ENCODE results near the gene AHNAK2.

The AHNAK2 gene

GRCh38 chr14:104975481-104976197, 2.5 kb downstream of the AHNAK2 start:
- H3K4me3 ChIP-seq (ENCODE audit: low read depth, low read length): no peak overlapping the region
- CTCF ChIA-PET: interaction anchor here (0.5 to 5.9 kb wide), 21 partner anchors 9 to 375 kb away, joined by 3 to 109 read pairs (median 4); partner anchors contain the start of genes CLBA1 and GPR132
- H3K9me3 ChIP-seq (ENCODE audit: control insufficient read depth, insufficient read depth, low read depth, low read length): no peaks in the 10 kb centered on the region
- no peaks in the 10 kb centered on the region for H3K36me3 ChIP-seq (ENCODE audit: control insufficient read depth in 2 of 2, insufficient read depth in 1 of 2, low read length in 2 of 2)
- H3K27ac ChIP-seq (ENCODE audit: extremely low read depth, low read depth, low read length): no peak overlapping the region
- POLR2A ChIA-PET: interaction anchor here (0.6 to 3.4 kb wide), 3 partner anchors 9 to 79 kb away, joined by 3 to 16 read pairs (median 4); partner anchors contain the start of gene CLBA1
- H3K4me1 ChIP-seq (ENCODE audit: control insufficient read depth, insufficient read depth, low read length): peaks cover 8% of the 10 kb centered on the region; the same call in 1 of the 2 replicates
- no peak for TF ChIP-seq ZNF626 (tag by site-specific recombination; IDR thresholded peaks at IDR 0.05)

- POLR2A ChIA-PET: interaction anchor here (0.6 to 3.4 kb wide), 3 partner anchors 10 to 78 kb away, joined by 3 to 16 read pairs (median 4); partner anchors contain the start of gene CLBA1
- TF ChIP-seq BCL6B (tag by site-specific recombination; IDR thresholded peaks at IDR 0.05): no peak
- TF ChIP-seq HOXD13 (CRISPR knock-in tag; IDR thresholded peaks at IDR 0.05; ENCODE audit: borderline replicate concordance): no peak
- no peak for TF ChIP-seq ZBTB6 (tag by site-specific recombination; IDR thresholded peaks at IDR 0.05)
- TF ChIP-seq ZNF10 (tag by site-specific recombination; IDR thresholded peaks at IDR 0.05): no peak
- no peak for TF ChIP-seq ZNF707 (tag by site-specific recombination; IDR thresholded peaks at IDR 0.05)
- TF ChIP-seq ZNF391 (tag by site-specific recombination; IDR thresholded peaks at IDR 0.05; ENCODE audit: borderline replicate concordance, low read depth): no peak
- TF ChIP-seq ZNF341 (tag by site-specific recombination; IDR thresholded peaks at IDR 0.05; ENCODE audit: low read depth): no peak
- TF ChIP-seq ZNF596 (tag by site-specific recombination; IDR thresholded peaks at IDR 0.05): no peak
- no peak for TF ChIP-seq ZNF311 (tag by site-specific recombination; IDR thresholded peaks at IDR 0.05; ENCODE audit: borderline replicate concordance)
- no peak for TF ChIP-seq ZBTB49 (tag by site-specific recombination; IDR thresholded peaks at IDR 0.05; ENCODE audit: low read depth)
- TF ChIP-seq ZEB2 (tag by site-specific recombination; IDR thresholded peaks at IDR 0.05): no peak
- no peak for TF ChIP-seq ZNF175 (tag by site-specific recombination; IDR thresholded peaks at IDR 0.05)
- no peak for TF ChIP-seq PRDM2 (tag by site-specific recombination; IDR thresholded peaks at IDR 0.05; ENCODE audit: borderline replicate concordance)
- TF ChIP-seq ZNF146 (tag by site-specific recombination; IDR thresholded peaks at IDR 0.05): no peak
- TF ChIP-seq ZNF677 (tag by site-specific recombination; IDR thresholded peaks at IDR 0.05): no peak
Measured at GRCh38 chr14:104974665-104975390, 3.3 kb downstream of the AHNAK2 start.

More at GRCh38 chr14:104974665-104975390, 3.3 kb downstream of the AHNAK2 start:
- no peaks in the 10 kb centered on the region for H3K36me3 ChIP-seq (ENCODE audit: control insufficient read depth in 2 of 2, insufficient read depth in 1 of 2, low read length in 2 of 2)
- H3K4me3 ChIP-seq (ENCODE audit: low read depth, low read length): no peak overlapping the region
- CTCF ChIA-PET: interaction anchor here (0.5 to 5.9 kb wide), 18 partner anchors 10 to 375 kb away, joined by 3 to 109 read pairs (median 4); partner anchors contain the start of genes CLBA1 and GPR132
- H3K4me1 ChIP-seq (ENCODE audit: control insufficient read depth, insufficient read depth, low read length): peaks cover 8% of the 10 kb centered on the region; the same call in 1 of the 2 replicates
- no peak overlapping the region for H3K27ac ChIP-seq (ENCODE audit: extremely low read depth, low read depth, low read length)
- no peaks in the 10 kb centered on the region for H3K9me3 ChIP-seq (ENCODE audit: control insufficient read depth, insufficient read depth, low read depth, low read length)

All from HEK293 (cell line).